NCI-H2196 (cell line): ENCODE data around the gene CLDN20.
"Not testable (repeated sequence)": the region's sequence is repeated elsewhere in the genome, so short reads cannot be mapped to it uniquely, and the experiment has no call there.

Experiments used
- DNase-seq: peaks from one replicate; lab custom pipeline; 2025; ENCODE audit not compliant: unreplicated experiment; lab: John Stamatoyannopoulos, UW

Gene CLDN20, protein sequence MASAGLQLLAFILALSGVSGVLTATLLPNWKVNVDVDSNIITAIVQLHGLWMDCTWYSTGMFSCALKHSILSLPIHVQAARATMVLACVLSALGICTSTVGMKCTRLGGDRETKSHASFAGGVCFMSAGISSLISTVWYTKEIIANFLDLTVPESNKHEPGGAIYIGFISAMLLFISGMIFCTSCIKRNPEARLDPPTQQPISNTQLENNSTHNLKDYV

DNA sequence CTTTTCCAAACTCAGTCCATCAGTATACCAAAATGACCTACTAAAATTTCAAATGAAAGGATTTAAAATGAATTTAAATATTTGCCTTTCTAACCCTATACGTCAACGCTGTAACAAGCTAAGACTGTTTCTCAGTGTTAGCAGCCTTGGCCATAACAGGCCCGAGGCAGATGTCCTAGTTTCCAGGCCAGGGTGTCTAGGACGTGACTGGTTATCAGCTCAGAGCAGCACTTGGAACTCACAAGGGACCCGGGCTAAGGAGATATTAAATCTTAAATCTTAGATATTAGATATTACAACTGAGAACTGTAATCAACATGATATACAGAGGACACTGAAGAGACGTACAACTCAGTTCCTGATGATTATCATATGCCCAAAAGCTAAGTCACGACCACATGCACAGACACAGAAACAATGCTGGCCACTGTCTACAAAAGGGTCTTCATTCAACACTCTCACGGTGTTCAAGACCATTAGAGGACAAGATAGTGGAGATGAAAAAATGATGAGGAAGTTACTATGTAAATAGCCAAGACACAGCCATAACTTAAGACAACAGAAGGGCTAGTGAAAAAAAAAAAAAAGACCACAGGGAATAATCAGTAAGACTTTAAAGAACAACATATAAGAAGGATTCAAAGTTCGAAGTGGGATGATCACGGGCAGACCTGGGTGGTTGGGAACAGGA lies at the start of gene CLDN20:
Gene CLDN20, plus strand, starts transcription at position 641 of the 691 bp plus-strand sequence. CDS start 11,707 bp downstream, outside the sequence.
- no peak for DNase-seq

DNA sequence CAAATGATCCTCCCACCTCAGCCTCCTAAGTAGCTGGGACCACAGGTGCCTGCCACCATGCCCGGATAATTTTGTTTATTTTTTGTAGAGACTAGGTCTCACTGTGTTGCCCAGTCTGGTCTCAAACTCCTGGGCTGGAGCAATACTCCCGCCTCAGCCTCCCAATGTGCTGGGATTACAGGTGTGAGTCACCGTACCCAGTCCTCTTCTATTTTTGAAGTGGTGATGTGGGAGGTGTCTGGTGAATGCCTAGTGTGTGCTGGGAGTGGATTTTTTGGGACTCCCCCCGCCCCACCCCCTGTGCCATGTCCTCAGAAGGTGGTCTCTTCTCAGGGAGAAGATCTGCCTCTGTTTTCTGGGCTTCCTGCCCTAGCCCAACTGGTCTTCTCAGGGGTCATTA lies 47.9 kb upstream of the CLDN20 start:
- DNase-seq, result no peak

DNA sequence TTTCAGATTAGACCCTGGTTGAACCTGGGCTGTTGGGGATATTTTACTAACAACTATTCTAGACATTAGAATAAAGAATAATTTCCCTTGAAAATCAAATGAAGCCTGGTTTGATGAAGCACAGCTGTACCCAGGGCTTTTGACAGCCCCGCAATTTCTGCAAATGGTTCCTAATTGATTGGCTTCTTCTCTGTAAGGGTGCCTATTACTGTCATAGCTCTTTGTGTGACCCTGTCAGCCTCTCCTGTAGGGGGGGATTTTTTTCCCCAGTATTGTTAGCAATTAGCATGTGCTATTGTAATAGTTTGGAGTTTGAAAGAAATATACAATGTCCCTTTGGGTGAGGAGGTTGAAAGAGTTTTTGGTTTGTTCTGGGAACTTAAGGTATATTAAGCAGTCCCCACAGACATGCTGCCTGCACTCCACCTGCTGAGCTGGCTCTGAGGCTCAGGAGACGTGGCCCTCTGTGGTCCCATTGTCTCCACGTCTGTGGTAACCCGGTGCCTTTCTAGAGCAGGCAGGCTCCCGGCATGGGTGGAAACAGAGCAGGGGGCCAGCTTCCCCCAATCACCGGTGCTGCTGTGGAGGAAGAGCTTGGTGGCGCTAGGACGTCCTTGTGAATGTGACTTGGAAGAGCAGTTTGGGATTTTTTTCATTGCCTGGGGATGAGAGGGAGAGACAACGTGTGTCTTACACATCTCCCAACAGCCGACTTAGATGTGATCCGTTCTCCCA lies 47.3 kb upstream of the CLDN20 start:
- no peak for DNase-seq

DNA sequence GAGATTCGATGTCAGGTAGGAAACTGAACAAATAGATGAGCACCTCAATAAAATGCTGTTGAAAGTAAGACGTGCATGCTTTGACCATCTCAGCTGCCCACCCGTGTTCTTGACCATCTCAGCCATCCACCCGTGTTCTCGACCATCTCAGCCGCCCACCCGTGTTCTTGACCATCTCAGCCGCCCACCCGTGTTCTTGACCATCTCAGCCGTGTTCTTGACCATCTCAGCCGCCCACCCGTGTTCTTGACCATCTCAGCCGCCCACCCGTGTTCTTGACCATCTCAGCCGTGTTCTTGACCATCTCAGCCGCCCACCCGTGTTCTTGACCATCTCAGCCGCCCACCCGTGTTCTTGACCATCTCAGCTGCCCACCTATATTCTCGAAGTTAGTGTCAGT lies 45.1 kb upstream of the CLDN20 start:
- DNase-seq, result not testable (repeated sequence)

DNA sequence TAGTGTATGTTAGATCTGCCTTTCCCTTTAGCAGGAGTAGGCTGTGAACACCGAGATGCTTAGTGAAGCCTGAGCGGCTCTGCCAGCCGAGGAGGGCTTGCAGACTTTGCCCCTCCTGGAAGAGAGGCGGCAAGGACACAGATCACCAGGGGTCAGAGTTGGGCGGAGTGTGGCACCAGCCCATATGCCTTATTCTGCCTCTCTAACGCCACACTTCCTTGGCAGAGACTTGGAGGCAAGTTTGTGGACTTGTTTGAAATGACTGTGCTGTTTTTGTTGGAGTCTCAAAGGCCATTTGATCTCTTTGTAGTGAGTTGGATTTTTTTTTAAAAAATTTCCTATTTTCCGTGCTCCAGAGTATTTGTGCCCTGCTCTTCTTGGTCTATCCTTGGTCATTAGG lies 44.5 kb upstream of the CLDN20 start:
- no peak for DNase-seq

DNA sequence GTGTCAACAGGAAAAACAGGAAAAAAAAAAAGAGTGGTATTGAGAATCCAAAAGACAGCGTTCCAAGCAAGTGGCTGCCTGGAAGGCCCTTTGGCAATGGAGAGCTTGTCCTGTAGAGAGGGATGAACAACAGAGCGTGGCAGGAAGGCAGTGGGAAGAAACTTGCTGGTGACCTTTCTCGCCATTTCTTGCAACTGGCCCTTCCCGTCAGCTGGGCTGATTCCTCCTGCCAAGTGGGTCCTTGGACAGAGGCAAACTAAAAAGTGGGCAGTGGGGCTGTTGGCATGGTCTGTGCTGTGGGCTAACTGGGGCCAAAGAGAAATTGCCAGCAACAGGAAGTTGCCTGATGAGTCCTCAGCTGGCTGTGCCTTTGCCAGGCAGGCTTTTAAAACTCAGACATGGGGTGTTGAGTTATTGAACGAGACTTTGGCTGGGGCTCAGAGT lies 43.9 kb upstream of the CLDN20 start:
- DNase-seq, result no peak

DNA sequence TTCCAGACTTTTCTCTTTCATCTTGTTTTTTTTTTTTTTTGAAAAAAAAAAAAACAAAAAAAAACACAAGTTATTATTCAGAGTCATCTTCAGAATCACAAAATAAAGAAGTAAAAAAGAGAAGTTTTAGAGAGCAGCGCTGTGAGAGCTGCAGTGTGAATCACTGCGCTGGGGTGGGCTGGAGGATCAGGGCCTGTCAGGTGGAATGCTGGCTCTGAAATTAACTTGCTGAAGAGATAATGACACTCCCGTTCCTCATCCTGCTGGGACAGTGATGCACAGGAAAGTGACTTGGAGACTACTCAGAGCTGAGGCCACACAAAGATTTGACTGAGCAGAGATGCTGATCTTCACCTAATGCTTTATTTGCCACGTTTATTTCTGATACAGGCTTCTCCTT lies 42.7 kb upstream of the CLDN20 start:
- no peak for DNase-seq

DNA sequence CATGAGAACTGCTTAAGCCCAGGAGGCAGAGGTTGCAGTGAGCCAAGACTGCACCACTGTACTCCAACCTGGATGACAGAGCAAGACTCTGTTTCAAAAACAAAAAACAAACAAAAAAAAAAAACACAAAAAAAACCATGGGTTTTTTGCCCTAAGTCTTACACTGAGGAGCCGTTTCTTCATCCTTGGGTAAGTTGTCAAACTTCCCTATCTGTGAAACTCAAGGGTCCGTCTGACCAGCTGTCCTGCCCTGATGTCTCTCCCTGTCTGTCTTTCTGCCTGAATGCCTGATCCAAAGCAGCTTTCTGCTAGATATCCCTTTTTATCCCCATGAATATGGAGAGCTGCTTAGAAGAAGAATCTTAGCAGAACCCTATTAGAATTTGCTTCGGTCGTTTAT lies 41.3 kb upstream of the CLDN20 start:
- DNase-seq, result no peak

DNA sequence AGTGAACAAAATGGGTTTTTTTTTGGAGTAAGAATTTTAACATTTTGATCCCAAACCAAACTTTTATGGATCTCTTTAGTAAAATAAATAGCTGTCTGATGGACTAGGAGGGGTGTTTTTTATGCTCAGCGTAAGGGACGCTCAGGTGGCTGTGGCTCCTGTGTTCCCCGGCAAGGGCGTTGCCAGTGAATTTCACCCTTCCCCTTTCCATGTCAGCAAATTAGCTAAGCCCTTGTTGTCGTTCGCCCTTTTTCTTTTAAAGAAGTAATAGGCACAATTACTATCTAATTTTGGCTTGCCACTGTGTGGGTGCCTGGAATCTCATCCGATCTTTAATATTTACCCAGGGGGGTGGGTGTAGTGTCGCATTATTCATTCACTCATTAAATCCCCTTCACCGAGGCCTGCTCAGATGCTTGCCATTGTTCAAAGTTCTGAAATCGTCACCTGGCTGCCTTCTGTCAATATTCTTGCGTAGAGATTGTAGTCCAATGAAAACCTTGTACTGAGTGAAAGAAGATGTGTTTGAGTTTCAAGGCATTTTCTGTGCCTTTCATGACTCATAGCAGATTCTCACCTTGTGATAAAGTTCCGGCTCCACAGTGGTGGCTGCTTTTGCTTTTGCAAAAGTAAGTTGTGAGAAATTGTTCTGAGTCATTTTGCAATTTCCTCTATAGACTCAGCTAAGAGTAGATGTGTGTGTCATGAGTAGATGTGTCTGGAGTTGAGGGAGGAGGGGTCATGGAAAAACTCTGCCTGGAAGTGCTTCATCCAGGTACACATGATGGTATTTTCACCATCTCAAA lies 40.0 kb upstream of the CLDN20 start:
- no peak for DNase-seq

DNA sequence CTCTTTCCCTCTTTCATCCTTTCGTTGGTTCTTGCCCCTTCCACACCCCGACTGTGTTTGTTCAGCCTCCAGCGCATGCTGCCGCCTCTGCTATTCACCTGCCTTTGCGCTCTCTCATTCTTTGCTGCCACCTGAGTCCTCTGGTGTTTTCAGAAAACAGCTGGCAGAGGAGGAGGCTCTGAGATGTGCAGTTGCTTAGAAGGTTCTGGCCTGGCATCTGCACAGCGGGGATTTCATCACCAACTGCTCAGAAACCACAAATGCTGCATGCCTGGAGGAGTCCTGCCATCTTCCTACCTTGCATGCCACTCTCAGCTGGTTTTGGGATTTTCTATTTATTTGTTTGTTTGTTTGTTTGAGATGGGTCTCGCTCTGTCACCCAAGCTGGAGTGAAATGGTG lies 39.2 kb upstream of the CLDN20 start:
- no peak for DNase-seq

DNA sequence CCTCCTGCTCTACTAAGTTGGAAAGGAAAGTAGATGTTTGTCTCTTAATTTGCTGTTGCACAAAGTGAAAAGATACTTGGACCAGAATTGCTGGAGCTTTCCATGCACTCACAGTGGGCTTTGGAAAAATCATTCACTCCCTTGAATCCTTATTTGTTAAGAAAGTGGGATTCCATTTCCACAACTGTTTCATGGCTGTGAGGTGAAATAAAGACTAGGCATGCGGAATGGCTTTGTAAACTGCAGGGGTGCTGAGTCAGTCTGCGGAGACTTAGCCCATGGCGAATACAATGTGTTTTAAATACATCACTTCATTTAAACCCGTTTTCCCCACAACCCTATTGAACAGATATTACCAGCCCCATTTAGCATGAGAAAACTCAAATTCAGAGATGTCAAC lies 36.8 kb upstream of the CLDN20 start:
- DNase-seq, result no peak

DNA sequence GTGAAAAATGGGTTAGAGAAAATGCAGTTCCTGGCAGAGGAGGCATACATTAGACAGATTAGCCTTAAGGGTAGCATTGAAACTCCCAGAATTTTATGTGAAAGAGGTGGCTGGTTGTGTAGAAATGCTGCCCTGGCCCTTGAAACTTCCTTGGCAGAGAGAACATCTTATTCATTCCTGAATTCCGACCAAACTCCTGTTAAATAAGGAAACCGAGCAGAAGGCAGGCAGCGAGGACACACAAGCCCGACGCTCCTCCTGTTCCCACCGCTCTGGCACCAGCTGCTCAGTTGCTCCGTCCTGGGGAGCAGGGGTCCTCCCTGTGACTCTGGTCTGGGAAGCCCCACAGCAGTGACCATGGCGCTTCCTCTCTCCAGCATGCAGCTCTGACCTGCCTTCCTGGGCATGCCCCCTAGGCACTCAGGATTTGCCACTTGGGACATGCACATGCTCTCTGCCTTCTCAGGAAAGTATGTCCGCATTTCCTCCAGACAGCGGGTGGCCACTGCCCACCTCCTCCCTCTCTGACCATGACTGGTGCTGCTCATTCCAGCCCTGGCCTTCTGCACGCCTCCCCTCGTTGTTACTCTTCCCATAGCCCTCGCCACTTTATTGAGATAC lies 35.2 kb upstream of the CLDN20 start:
- no peak for DNase-seq

DNA sequence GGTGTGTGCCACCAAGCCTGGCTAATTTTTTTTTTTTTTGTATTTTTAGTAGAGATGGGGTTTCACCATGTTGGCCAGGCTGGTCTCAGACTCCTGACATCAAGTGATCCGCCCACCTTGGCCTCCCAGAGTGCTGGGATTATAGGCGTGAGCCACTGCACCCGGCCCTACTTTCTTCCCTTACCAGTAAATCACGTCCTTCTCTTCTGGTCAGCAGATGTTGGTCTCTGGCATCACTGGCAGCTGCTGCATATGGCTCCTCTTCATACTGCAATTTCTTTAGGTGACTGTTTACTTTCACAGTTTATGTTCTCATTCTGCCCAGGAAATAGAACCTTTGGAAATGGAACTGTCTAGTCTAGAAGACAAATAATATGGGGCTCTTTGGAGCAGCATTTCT lies 32.8 kb upstream of the CLDN20 start:
- DNase-seq, result not testable (repeated sequence)

DNA sequence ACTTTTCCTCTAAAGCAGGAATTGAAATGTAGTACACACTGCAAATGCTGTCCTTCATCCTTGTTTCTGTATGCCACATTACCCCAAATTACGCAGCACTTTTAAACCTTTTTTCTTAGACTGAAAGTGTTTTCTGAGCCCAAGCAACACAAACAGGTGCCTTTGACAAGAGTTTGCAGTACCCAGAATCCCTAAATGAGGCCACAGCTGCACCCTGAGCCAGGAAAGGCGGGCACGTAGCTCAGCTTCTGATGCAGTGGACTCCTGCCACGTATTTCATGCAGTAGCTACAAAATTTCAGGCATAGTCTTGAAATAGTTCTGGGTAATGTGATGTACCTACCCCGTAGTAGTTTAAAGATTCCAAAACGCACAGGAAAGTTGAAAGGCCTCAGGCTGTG lies 31.0 kb upstream of the CLDN20 start:
- no peak for DNase-seq

DNA sequence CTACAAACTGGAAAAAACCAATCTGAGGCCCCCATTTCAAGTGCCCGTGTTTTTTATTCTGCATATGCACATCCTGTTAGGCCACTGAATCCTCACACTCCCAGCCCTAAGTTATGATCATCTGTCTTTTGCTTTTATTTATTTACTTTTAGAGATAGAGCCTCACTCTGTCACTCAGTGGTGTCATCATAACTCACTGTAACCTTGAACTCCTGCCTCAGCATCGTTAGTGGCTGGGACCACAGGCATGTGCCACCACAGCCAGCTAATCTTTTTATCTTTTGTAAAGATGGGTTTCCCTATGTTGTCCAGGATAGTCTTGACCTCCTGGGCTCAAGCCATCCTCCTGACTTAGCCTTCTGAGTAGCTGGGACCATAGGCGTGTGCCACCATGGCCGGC lies 29.6 kb upstream of the CLDN20 start:
- no peak for DNase-seq

DNA sequence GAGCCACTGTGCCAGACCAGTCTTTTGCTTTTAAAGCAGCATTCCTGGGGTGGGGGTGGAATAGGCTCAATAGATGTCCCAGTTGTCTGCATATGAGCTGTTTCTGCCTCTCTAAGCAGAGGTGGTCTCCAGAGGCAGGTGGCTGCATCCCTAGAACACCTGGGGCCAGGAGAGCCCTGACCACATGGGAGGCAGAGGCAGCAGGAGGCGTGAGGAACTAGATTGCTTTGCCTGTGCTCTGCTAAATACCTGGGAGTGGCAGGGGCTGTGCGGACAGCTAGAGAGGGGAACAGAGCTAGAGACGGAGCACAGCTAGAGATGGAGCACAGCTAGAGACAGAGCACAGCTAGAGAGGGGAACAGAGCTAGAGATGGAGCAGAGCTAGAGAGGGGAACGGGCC lies 29.1 kb upstream of the CLDN20 start:
- DNase-seq, result no peak

DNA sequence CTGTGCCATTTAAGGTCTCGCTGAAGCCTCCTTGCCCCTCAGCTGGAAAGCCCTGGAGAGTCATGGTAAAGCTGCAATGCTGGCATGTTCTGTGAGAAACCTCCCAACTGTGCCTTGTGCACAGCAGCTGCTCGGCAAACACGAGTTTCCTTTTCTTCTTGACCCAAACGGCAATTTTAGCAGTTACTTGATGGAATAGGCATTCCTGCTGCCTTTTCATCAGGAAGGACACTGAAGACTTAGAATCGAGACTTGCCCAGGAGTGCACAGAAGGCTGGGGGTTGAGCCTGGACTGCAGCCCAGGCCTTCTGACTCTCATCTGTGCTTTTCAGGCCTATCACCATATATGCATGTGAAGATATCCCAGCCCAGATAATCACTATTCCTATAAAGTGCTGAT lies 28.7 kb upstream of the CLDN20 start:
- no peak for DNase-seq

DNA sequence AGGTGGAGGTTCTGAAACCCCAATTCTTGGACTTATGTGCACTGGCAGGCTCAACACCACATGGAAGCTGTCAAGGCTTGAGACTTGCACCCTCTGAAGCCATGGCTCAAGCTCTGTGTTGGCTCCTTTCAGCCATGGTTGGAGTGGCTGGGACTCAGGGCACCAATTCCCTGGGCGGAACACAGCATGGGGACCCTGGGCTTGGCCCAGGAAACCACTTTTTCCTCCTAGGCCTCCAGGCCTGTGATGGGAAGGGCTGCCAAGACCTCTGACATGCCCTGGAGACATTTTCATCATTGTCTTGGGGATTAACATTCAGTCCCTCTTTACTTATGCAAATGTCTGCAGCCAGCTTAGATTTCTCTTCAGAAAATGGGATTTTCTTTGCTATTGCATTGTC lies 26.2 kb upstream of the CLDN20 start:
- no peak for DNase-seq

DNA sequence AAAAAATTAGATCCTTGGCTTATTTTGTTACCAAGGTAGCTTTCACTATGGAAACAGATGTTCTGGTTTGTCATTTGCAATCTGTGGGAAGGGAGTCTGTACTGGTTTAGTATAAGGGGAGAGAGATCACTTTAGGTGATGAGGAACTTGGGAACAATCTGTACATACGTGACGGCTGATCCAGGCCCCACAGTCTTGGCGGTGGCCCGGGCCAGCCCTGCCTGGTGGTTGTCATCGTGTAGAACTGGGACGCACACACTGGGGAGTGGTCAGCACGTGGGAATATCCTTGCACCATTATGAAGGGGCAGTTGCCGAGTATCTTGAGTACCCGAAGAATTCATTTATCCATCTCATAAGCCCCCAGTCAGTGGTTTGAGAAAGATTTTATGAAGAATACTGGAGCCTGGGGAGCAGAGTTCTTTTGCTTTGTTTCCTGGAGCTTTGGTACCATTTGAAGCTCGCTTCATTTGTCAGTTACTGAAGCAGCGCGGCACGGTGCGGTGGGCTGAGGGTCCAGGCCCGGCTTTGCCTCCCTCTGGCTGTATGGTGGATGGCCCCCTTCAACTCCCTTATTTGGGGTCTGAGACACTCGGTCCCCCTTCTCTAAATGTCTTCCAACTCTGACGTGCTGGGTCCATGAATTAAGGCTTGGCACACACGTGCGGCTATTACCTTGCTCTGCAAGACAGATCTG lies 22.8 kb upstream of the CLDN20 start:
- no peak for DNase-seq

DNA sequence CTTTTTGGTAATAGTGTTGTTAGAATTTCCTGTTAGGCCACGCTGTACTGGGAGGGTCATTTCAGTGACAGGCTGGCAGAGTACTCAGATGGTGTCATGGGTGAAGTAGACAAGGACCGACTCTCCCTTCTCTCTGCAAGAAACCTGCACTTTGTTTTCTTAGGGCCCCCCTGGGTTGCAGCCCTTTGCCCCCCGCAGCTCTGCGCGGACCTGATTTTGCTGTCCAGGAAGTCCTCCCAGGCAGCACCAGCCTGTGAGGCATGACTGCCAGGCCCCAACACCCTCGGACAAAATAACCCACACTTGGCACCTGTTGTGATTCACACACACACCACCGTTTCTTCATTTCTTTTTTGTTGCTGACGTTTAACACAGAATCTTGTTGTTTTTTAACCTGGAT lies 21.8 kb upstream of the CLDN20 start:
- no peak for DNase-seq
